HT-29 (cell line): ENCODE data around the gene SEC14L5. TPM values are rescaled to one million over a fixed set of nuclear protein-coding genes. Genes with fewer than 3 reads are reported as not detected.
A peak's percentile ranks its signal among the peaks of the same experiment; 100 is the strongest.
"Not testable (repeated sequence)": the region's sequence is repeated elsewhere in the genome, so short reads cannot be mapped to it uniquely, and the experiment has no call there.

Experiments used
- DNase-seq: peaks from one replicate; pipeline ENCODE4 v3.0.0-alpha.2; 2015; ENCODE audit warnings: low spot score
- total RNA-seq: library from RNA; depleted of rRNA; stranded (reverse); fragments of >200 nt; shearing (Covaris generic); gene quantifications from 2 replicates; pipeline ENCODE4 v1.2.3, GENCODE V29; 2014

Gene SEC14L5
- total RNA-seq, 1 experiment from 2014 or later = 0.08 TPM

GRCh38 chr16:4929619-4930018 lies 28.5 kb upstream of the SEC14L5 start:
- DNase-seq = not testable (repeated sequence)

GRCh38 chr16:4931381-4931780 lies 26.7 kb upstream of the SEC14L5 start:
- DNase-seq = no peak

- DNase-seq = no peak
Observed at GRCh38 chr16:4933433-4933832, 24.7 kb upstream of the SEC14L5 start.

GRCh38 chr16:4933871-4934395 lies 24.2 kb upstream of the SEC14L5 start:
- DNase-seq = no peak

GRCh38 chr16:4934591-4934990 lies 23.5 kb upstream of the SEC14L5 start:
- no peak for DNase-seq

GRCh38 chr16:4935241-4935855 lies 22.8 kb upstream of the SEC14L5 start:
- DNase-seq = peak; percentile 33

- peak; percentile 64 for DNase-seq
Observed at GRCh38 chr16:4936181-4936990, 21.7 kb upstream of the SEC14L5 start.

GRCh38 chr16:4936991-4937781 lies 20.9 kb upstream of the SEC14L5 start, which contains the start of gene PPL:
Gene PPL (minus strand): TSS chr16:4937148. CDS start chr16:4937045, 103 bp downstream.
- DNase-seq = peak; percentile 92

- DNase-seq = no peak
Observed at GRCh38 chr16:4937782-4938682, 20.1 kb upstream of the SEC14L5 start.

GRCh38 chr16:4938683-4939030 lies 19.5 kb upstream of the SEC14L5 start:
- no peak for DNase-seq

GRCh38 chr16:4940719-4941118 lies 17.4 kb upstream of the SEC14L5 start:
- DNase-seq = no peak

- no peak for DNase-seq
Observed at GRCh38 chr16:4942481-4942880, 15.6 kb upstream of the SEC14L5 start.

GRCh38 chr16:4944333-4945281 lies 13.5 kb upstream of the SEC14L5 start:
- DNase-seq = peak; percentile 96

GRCh38 chr16:4945560-4946502 lies 12.3 kb upstream of the SEC14L5 start:
- peak; percentile 91 for DNase-seq

GRCh38 chr16:4946917-4947316 lies 11.2 kb upstream of the SEC14L5 start:
- DNase-seq = no peak

GRCh38 chr16:4947722-4948503 lies 10.2 kb upstream of the SEC14L5 start:
- no peak for DNase-seq

- DNase-seq = no peak
Observed at GRCh38 chr16:4948903-4949766, 9.0 kb upstream of the SEC14L5 start.
